Frontal cortex (tissue), 4 donors: ENCODE measurements around the gene DCLRE1A. TPM values are rescaled to one million over a fixed set of nuclear protein-coding genes. Genes with fewer than 3 reads are reported as not detected.

ENCODE experiments used
- DNase-seq, 2 donors: peaks; one replicate each; pipeline ENCODE4 v3.0.0; 2012; ENCODE audit warnings: low spot score in 2 of 2
- FAIRE-seq: peaks from 2 replicates; lab custom pipeline; 2012; peaks lifted over from hg19 to GRCh38; lab: Jason Lieb, UNC
- total RNA-seq: library from RNA; depleted of rRNA; stranded (reverse); fragments of >200 nt; gene quantifications from one replicate; pipeline ENCODE4 v1.2.3, GENCODE V29; 2014
- donor health status: control.
- donor health status: control.
- donor health status: control.

DCLRE1A gene
- total RNA-seq, result 16.7 TPM

GRCh38 chr10:113854013-113854760 lies at the start of gene DCLRE1A, which contains the start of gene NHLRC2:
TSS of gene DCLRE1A (minus strand) at chr10:113854082. CDS start at chr10:113853182, 900 bp downstream.
TSS of gene NHLRC2 (plus strand) at chr10:113854661. CDS start at chr10:113854873, 212 bp downstream.
- FAIRE-seq (no peak), DNase-seq (peak; percentile 53 to 73)

- FAIRE-seq, result no peak
- no peak for DNase-seq
These were observed 46.2 kb upstream of the DCLRE1A start for GRCh38 chr10:113899952-113900598.

GRCh38 chr10:113897693-113898618 lies 44.1 kb upstream of the DCLRE1A start:
- no peak for DNase-seq
- no peak for FAIRE-seq

GRCh38 chr10:113895018-113895417 lies 41.1 kb upstream of the DCLRE1A start:
- no peak for DNase-seq
- FAIRE-seq, result no peak

- no peak for DNase-seq
- peak; percentile 50 for FAIRE-seq
These were observed 40.7 kb upstream of the DCLRE1A start for GRCh38 chr10:113894581-113894980.

- FAIRE-seq (no peak), DNase-seq (no peak)
These were observed 39.7 kb upstream of the DCLRE1A start for GRCh38 chr10:113893570-113893969.

- DNase-seq (no peak), FAIRE-seq (no peak)
These were observed 37.6 kb upstream of the DCLRE1A start for GRCh38 chr10:113891476-113891875.

- DNase-seq (no peak), FAIRE-seq (no peak)
These were observed 36.9 kb upstream of the DCLRE1A start for GRCh38 chr10:113890769-113891168.

GRCh38 chr10:113889911-113890310 lies 36.0 kb upstream of the DCLRE1A start:
- FAIRE-seq (no peak), DNase-seq (no peak)

- no peak for FAIRE-seq
- DNase-seq, result no peak
These were observed 28.4 kb upstream of the DCLRE1A start for GRCh38 chr10:113882240-113882639.

- no peak for FAIRE-seq
These were observed 26.4 kb upstream of the DCLRE1A start for GRCh38 chr10:113880236-113880635.

GRCh38 chr10:113879691-113880090 lies 25.8 kb upstream of the DCLRE1A start:
- DNase-seq (no peak), FAIRE-seq (no peak)

More at GRCh38 chr10:113880236-113880635, 26.4 kb upstream of the DCLRE1A start:
- no peak for DNase-seq

GRCh38 chr10:113876461-113876860 lies 22.6 kb upstream of the DCLRE1A start:
- no peak for FAIRE-seq
- no peak for DNase-seq

GRCh38 chr10:113875212-113875611 lies 21.3 kb upstream of the DCLRE1A start:
- FAIRE-seq (no peak), DNase-seq (no peak)

GRCh38 chr10:113872139-113873030 lies 18.5 kb upstream of the DCLRE1A start:
- FAIRE-seq, result no peak
- DNase-seq, result no peak

GRCh38 chr10:113869789-113870188 lies 15.9 kb upstream of the DCLRE1A start:
- DNase-seq, result no peak
- no peak for FAIRE-seq

GRCh38 chr10:113867904-113868303 lies 14.0 kb upstream of the DCLRE1A start:
- DNase-seq (no peak), FAIRE-seq (no peak)

GRCh38 chr10:113866551-113867394 lies 12.9 kb upstream of the DCLRE1A start:
- FAIRE-seq (no peak), DNase-seq (no peak)
